ENCODE measurements around the gene LMOD1.
"Not testable (repeated sequence)": the region's sequence is repeated elsewhere in the genome, so short reads cannot be mapped to it uniquely, and the experiment has no call there.

Gene LMOD1

GRCh38 chr1:201859424-201859823, 86.9 kb downstream of the LMOD1 start:
- DNase-seq (ENCODE audit: low read depth) = no peak

DNA sequence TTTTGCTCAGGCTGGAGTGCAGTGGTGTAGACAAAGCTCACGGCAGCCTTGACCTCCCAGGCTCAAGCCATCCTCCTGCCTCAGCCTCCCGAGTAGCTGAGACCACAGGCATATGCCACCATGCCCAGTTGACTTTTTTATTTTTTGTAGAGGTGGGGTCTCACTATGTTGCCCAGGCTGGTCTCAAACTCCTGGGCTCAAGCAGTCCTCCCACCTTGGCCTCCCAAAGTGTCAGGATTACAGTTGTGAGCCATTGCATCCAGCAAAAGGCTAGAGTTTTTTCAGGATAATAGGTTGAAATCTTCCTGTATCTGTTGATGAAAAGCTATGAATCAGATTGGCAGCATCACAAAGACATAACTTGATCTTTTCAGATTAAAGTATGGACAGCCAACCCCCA, 89.6 kb downstream of the LMOD1 start:
- DNase-seq (ENCODE audit: low read depth) = not testable (repeated sequence)

GRCh38 chr1:201851949-201852348, 94.4 kb downstream of the LMOD1 start:
- DNase-seq (ENCODE audit: low read depth) = no peak

DNA sequence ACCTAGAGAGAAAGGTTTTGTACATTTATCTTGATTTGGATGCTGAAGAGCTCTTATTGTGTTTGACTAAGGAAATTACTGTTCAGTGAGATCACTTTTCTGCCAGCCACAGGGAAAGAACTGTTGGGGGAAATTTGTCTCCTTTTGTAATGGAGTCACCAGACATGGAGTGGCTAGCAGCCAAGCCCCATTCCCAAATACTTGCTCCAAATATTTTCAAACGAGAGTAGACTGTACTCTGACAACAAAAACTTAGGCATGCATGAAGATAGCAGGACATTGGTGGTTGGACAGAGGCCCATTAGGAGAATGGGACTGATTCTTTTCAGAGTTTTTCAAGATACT, 96.3 kb downstream of the LMOD1 start:
- DNase-seq (ENCODE audit: low read depth) = peak; percentile 8

GRCh38 chr1:201849372-201850052, 96.8 kb downstream of the LMOD1 start:
- DNase-seq (ENCODE audit: low read depth) = no peak

DNA sequence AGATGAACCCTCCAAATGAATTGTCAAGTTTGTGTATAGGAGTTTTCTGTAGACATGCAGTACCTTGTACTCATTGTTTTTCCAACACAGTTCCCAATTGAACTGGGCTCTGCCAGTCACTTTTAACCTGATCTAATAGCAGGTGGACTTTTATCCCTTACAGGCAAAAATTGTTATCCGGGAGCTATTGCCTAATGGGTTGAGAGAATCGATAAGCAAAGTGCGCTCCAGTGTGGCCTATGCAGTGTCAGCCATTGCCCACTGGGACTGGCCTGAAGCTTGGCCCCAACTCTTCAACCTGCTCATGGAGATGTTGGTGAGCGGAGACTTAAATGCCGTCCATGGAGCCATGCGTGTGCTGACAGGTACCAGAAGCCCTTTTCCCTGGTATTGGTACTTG, 98.1 kb downstream of the LMOD1 start:
- no peak for DNase-seq (ENCODE audit: low read depth)

DNA sequence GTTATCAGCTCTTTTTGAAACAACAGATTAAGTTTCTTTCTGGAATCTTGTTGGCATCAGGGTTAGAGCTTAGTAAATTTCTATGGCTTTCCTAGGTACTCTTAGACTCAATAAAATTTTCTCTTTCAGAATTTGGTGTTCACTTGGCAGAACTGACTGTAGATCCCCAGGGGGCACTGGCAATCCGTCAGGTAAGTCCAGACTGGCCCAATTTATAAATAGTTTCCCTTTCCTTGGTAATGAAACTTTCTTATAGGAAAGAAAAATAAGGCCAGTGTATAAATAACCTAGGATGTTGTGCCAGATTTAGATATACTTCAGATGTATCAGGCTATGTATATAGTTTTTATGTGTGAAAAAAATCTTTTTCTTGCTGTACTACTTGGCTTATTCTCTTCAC, 99.2 kb downstream of the LMOD1 start:
- DNase-seq (ENCODE audit: low read depth) = no peak

Measured in fibroblast of the conjunctiva (primary cell).